HG03060 (cell line): ENCODE measurements around the gene SERPIND1.

Experiments used
- ATAC-seq: cut with Tn5 transposase; IDR thresholded peaks from one replicate; pipeline ENCODE4 v1.9.1; 2021; ENCODE audit warnings: low read depth, moderate number of reproducible peaks; ENCODE audit not compliant: unreplicated experiment

Gene SERPIND1

GRCh38 chr22:20788627-20789344 lies 14.9 kb downstream of the SERPIND1 start:
- no peak for ATAC-seq

- no peak for ATAC-seq
These were observed 18.5 kb downstream of the SERPIND1 start for GRCh38 chr22:20792221-20792965.

GRCh38 chr22:20792966-20793728 lies 19.2 kb downstream of the SERPIND1 start:
- ATAC-seq, result no peak

GRCh38 chr22:20793748-20794649 lies 20.1 kb downstream of the SERPIND1 start:
- no peak for ATAC-seq

- ATAC-seq, result no peak
These were observed 20.9 kb downstream of the SERPIND1 start for GRCh38 chr22:20794650-20795413.

- ATAC-seq, result no peak
These were observed 22.8 kb downstream of the SERPIND1 start for GRCh38 chr22:20796731-20797130.

- no peak for ATAC-seq
These were observed 24.3 kb downstream of the SERPIND1 start for GRCh38 chr22:20798218-20798617.

GRCh38 chr22:20798974-20799373 lies 25.1 kb downstream of the SERPIND1 start:
- ATAC-seq, result no peak

- no peak for ATAC-seq
These were observed 25.5 kb downstream of the SERPIND1 start for GRCh38 chr22:20799449-20799848.

- ATAC-seq, result no peak
These were observed 28.5 kb downstream of the SERPIND1 start for GRCh38 chr22:20802452-20802851.

GRCh38 chr22:20802922-20803553 lies 29.1 kb downstream of the SERPIND1 start:
- no peak for ATAC-seq

- no peak for ATAC-seq
These were observed 29.9 kb downstream of the SERPIND1 start for GRCh38 chr22:20803696-20804324.

- ATAC-seq, result no peak
These were observed 30.7 kb downstream of the SERPIND1 start for GRCh38 chr22:20804650-20805049.

GRCh38 chr22:20805972-20806471 lies 32.1 kb downstream of the SERPIND1 start:
- no peak for ATAC-seq

GRCh38 chr22:20807315-20807752 lies 33.4 kb downstream of the SERPIND1 start:
- ATAC-seq, result no peak

- ATAC-seq, result no peak
These were observed 34.9 kb downstream of the SERPIND1 start for GRCh38 chr22:20808844-20809243.

- no peak for ATAC-seq
These were observed 35.7 kb downstream of the SERPIND1 start for GRCh38 chr22:20809538-20810185.

- no peak for ATAC-seq
These were observed 36.7 kb downstream of the SERPIND1 start for GRCh38 chr22:20810645-20811044.
